ENCODE results near the gene DISP3.

- no peak for TF ChIP-seq CTCF (IDR thresholded peaks at IDR 0.05)
- no peak for TF ChIP-seq SIN3A (IDR thresholded peaks at IDR 0.05; ENCODE audit: borderline replicate concordance, insufficient read depth, low read depth, low read length)
- no peak for TF ChIP-seq POLR2AphosphoS5 (IDR thresholded peaks at IDR 0.05; ENCODE audit: low read depth, low read length)
- no peak for TF ChIP-seq REST (IDR thresholded peaks at IDR 0.05; ENCODE audit: insufficient read depth in 1 of 2, low read depth in 2 of 2, low read length in 1 of 2)
- no peak for TF ChIP-seq TCF7L2 (IDR thresholded peaks at IDR 0.05; ENCODE audit: low read depth, low read length)
Measured at GRCh38 chr1:11531943-11532342, 53.0 kb downstream of the DISP3 start.
